HFFc6 (cell line): ENCODE measurements around the gene DOCK2. TPM values are rescaled to one million over a fixed set of nuclear protein-coding genes. Genes with fewer than 3 reads are reported as not detected.
"Not testable (repeated sequence)": the region's sequence is repeated elsewhere in the genome, so short reads cannot be mapped to it uniquely, and the experiment has no call there.

Experiments
- DNase-seq: peaks from one replicate; pipeline ENCODE4 v3.0.0-alpha.2; 2018
- H3K27ac Mint-ChIP-seq: 2 replicates; pipeline ENCODE4 v1.8.0; 2020; ENCODE audit warnings: mild to moderate bottlenecking, mixed read lengths
- H3K27me3 Mint-ChIP-seq: 2 replicates; pipeline ENCODE4 v1.8.0; 2021; ENCODE audit warnings: mild to moderate bottlenecking, moderate library complexity, mixed read lengths; ENCODE audit not compliant: insufficient read depth
- H3K36me3 Mint-ChIP-seq: 2 replicates; pipeline ENCODE4 v1.8.0; 2021; ENCODE audit warnings: low read depth, mixed read lengths
- H3K4me1 Mint-ChIP-seq: 2 replicates; pipeline ENCODE4 v1.8.0; 2020; ENCODE audit warnings: low read depth, mixed read lengths
- H3K4me3 Mint-ChIP-seq: 2 replicates; pipeline ENCODE4 v1.8.0; 2020; ENCODE audit warnings: mild to moderate bottlenecking, moderate library complexity, mixed read lengths
- H3K9me3 Mint-ChIP-seq: 2 replicates; pipeline ENCODE4 v1.8.0; 2020; ENCODE audit warnings: mild to moderate bottlenecking, mixed read lengths
- CTCF ChIP-seq: fragments of 200-600 bp; sonication (generic); IDR thresholded peaks from 2 replicates; pipeline ENCODE4 v1.5.0; 2021; ENCODE audit warnings: antibody characterized with exemption, mild to moderate bottlenecking
- total RNA-seq, 6 experiments: library from RNA; stranded (reverse); fragmentation: NEBNext Ultra II Directional; extraction: Animal tissue kit (Norgen Biotek cat#: 25700); gene quantifications; 2 replicates in 1 of 6; 3 replicates in 5 of 6; pipeline ENCODE4 v1.2.3, GENCODE V29; 2021

DOCK2 gene
- total RNA-seq, 6 experiments from 2014 or later = 1.4 to 6.5 (median 3.0) TPM

- peaks cover 4% of the 10 kb centered on the region; the same call in 1 of the 2 replicates for H3K9me3 Mint-ChIP-seq
- H3K36me3 Mint-ChIP-seq = no peaks in the 10 kb centered on the region
- H3K4me3 Mint-ChIP-seq = no peak overlapping the region
- DNase-seq = no peak
- no peaks in the 10 kb centered on the region; the same call in 1 of the 2 replicates for H3K27me3 Mint-ChIP-seq
- no peak overlapping the region for H3K27ac Mint-ChIP-seq
- H3K4me1 Mint-ChIP-seq = peaks cover 28% of the 10 kb centered on the region
- no peak for TF ChIP-seq CTCF
Measured at GRCh38 chr5:169828385-169828784, 191.3 kb downstream of the DOCK2 start.

- TF ChIP-seq CTCF = no peak
- Mint-ChIP-seq H3K4me1 (peaks cover 36% of the 10 kb centered on the region), H3K27me3 (no peaks in the 10 kb centered on the region; the same call in 1 of the 2 replicates), H3K4me3 (no peak overlapping the region), H3K36me3 (no peaks in the 10 kb centered on the region), H3K9me3 (no peaks in the 10 kb centered on the region), H3K27ac (no peak overlapping the region)
- no peak for DNase-seq
Measured at GRCh38 chr5:169831331-169831730, 194.3 kb downstream of the DOCK2 start.

- peaks cover 34% of the 10 kb centered on the region for H3K4me1 Mint-ChIP-seq
- no peak for TF ChIP-seq CTCF
- no peak overlapping the region for H3K27ac Mint-ChIP-seq
- no peaks in the 10 kb centered on the region for H3K9me3 Mint-ChIP-seq
- H3K4me3 Mint-ChIP-seq = no peak overlapping the region
- no peak for DNase-seq
- H3K27me3 Mint-ChIP-seq = no peaks in the 10 kb centered on the region; the same call in 1 of the 2 replicates
- H3K36me3 Mint-ChIP-seq = no peaks in the 10 kb centered on the region
Measured at GRCh38 chr5:169832304-169832703, 195.2 kb downstream of the DOCK2 start.

- H3K27me3 Mint-ChIP-seq = no peaks in the 10 kb centered on the region; the same call in 1 of the 2 replicates
- TF ChIP-seq CTCF = no peak
Measured at GRCh38 chr5:169832845-169833244, 195.8 kb downstream of the DOCK2 start.

GRCh38 chr5:169833681-169834292 is 196.7 kb downstream of the DOCK2 start:
- DNase-seq = peak; percentile 40
- H3K9me3 Mint-ChIP-seq, H3K27ac Mint-ChIP-seq, H3K36me3 Mint-ChIP-seq, H3K4me3 Mint-ChIP-seq, H3K27me3 Mint-ChIP-seq: not testable (repeated sequence)
- H3K4me1 Mint-ChIP-seq = peaks cover 35% of the 10 kb centered on the region

More at GRCh38 chr5:169832845-169833244, 195.8 kb downstream of the DOCK2 start:
- no peak overlapping the region for H3K4me3 Mint-ChIP-seq
- no peak for DNase-seq
- no peaks in the 10 kb centered on the region for H3K36me3 Mint-ChIP-seq
- H3K27ac Mint-ChIP-seq = no peak overlapping the region
- H3K4me1 Mint-ChIP-seq = peaks cover 39% of the 10 kb centered on the region
- no peaks in the 10 kb centered on the region for H3K9me3 Mint-ChIP-seq

- not testable (repeated sequence) for H3K4me3 Mint-ChIP-seq, H3K9me3 Mint-ChIP-seq, H3K27ac Mint-ChIP-seq, H3K36me3 Mint-ChIP-seq, H3K27me3 Mint-ChIP-seq, DNase-seq
- peaks cover 34% of the 10 kb centered on the region for H3K4me1 Mint-ChIP-seq
Measured at GRCh38 chr5:169834540-169834939, 197.5 kb downstream of the DOCK2 start.
